Measurements from ENCODE around the gene PBX3.
"Not testable (repeated sequence)": the region's sequence is repeated elsewhere in the genome, so short reads cannot be mapped to it uniquely, and the experiment has no call there.

Gene PBX3

DNA sequence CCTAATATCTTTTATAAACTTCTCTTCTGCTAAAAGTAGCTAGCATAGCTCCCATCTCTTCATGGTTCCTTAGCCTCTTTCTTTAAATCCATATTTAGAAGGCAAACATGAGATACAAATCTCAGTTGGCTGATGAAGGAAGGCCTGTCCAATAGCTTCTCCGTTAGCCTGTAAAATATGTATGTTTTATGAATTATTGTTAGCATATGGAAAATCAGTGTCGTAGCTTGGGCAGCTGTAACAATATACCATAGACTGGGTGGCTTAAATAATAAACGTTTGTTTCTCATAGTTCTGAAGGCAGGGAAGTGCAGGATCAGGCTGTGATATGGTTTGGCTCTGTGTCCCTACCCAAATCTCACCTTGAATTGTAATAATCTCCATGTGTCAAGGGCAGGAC is 63.8 kb downstream of the PBX3 start:
- no peak for DNase-seq (ENCODE audit: insufficient read length)
- no peak for FAIRE-seq
- no peak for TF ChIP-seq TAF1 (IDR thresholded peaks at IDR 0.05; ENCODE audit: borderline replicate concordance, low read depth, low read length)

DNA sequence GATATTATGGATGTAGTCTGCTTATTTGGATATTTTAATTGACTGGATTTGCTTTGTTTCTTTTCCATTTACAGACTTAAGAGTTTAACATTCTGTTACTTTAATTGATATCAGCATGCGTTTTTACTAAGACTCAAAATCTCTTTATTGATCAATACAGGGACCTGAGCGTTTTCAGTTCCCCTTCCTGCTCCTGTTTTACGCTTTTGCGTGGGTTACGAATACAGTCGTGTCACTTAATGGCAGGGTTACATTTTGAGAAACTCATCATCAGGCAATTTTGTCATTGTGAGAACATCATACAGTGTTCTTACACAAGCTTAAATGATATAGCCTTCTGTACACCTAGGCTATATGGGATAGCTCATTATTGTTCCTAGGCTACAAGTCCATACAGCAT is 65.2 kb downstream of the PBX3 start:
- TF ChIP-seq TAF1 (IDR thresholded peaks at IDR 0.05; ENCODE audit: borderline replicate concordance, low read depth, low read length) (no peak), POLR2A (IDR thresholded peaks at IDR 0.05; ENCODE audit: low read depth, low read length) (no peak)
- no peak for DNase-seq (ENCODE audit: insufficient read length)
- FAIRE-seq = peak; percentile 60

DNA sequence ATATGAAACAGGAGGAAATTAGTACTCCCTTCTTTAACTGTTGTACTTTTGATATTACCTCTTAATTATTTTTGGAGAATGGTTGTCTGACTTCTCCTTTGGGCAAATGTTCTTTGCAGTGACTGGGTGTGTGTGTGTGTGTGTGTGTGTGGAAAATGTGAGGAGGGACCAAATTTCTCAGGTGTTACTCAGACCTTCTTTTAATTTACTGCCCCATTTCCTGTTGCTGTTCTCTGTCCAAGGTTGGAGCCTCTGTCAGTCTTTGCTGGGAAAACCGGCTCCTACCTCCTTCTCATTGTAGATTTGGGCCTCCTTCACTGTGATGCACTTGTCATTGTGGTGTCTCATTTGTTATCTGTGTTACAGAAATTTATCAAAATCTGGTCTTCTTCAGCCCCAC is 68.4 kb downstream of the PBX3 start:
- FAIRE-seq (no peak), DNase-seq (ENCODE audit: insufficient read length) (no peak)
- TF ChIP-seq TAF1 (IDR thresholded peaks at IDR 0.05; ENCODE audit: borderline replicate concordance, low read depth, low read length) (no peak), POLR2AphosphoS5 (IDR thresholded peaks at IDR 0.05; ENCODE audit: low read depth, low read length) (no peak)

DNA sequence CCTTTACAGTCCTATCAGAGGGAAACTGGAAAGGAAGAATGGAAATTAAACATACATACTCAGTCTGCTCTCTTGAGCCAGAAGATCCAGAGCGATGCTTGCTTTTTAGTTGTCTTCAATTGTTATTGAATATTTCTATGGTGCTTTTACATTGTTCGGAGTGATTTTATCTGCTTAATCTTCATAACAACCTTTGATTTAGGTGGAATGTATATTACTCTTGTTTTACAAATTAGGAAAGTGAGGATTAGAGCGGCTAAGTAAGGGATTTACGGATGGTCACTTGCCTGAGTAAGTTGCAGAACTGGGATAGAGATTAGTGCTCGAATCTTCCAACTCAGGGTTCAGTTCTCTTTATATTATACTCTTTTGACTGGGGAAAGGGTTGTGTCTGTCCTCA is 69.1 kb downstream of the PBX3 start:
- FAIRE-seq = no peak
- no peak for DNase-seq (ENCODE audit: insufficient read length)
- TF ChIP-seq POLR2A (IDR thresholded peaks at IDR 0.05; ENCODE audit: low read depth, low read length) (no peak), TAF1 (IDR thresholded peaks at IDR 0.05; ENCODE audit: borderline replicate concordance, low read depth, low read length) (no peak), POLR2AphosphoS5 (IDR thresholded peaks at IDR 0.05; ENCODE audit: low read depth, low read length) (no peak)

DNA sequence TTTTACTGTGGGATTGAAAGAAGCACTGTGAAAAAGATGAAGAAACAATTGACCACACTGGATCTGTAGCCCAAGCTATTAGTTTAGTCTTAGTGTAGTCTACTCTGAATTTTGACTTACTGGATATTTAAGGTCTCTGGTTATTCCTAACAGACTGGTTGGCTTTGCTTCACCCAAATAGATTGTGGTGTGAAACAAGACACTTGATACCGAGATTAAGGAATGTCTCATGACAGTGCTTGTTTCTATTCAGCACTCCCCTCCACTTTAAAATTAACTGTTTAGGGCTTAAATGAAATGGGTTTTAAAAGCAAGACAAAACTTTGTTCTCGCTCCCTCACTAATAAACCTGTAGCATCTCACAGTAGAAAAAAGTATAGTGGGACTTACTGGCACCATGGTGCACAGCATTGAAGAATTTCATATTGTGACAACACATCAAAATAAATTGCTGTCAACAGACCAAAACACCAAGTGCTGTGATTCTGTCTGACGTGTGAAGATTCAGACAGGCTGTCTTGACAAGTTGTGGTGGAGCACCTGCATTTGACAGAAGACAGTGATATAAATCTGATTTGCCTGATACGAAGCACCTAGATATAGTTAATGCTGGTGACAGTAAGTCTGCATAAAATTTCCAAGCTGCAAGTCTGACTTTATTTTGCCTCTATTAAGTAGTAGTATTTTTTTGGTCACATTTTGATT is 73.1 kb downstream of the PBX3 start:
- peak; percentile 38 for FAIRE-seq
- TF ChIP-seq POLR2A (IDR thresholded peaks at IDR 0.05; ENCODE audit: low read depth, low read length) (no peak), POLR2AphosphoS5 (IDR thresholded peaks at IDR 0.05; ENCODE audit: low read depth, low read length) (no peak), TAF1 (IDR thresholded peaks at IDR 0.05; ENCODE audit: borderline replicate concordance, low read depth, low read length) (no peak)
- no peak for DNase-seq (ENCODE audit: insufficient read length)

DNA sequence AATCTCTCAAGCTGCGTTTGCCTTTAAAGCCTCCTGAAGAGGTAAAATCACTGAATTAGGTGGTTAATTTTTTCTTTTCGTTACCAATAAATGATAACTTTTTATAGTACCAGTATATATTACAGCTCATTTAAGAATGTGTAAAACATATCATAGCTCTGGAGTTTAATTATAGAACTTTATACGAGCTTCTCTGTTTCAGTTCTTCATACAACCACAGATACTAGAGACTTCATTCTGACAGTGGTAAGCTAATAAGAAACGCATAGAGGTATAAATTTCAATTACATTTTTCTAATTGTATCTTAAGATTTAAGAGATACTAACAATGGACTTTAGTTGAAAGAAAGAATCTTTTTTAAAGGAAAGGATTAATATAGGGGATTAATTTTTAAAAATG is 73.9 kb downstream of the PBX3 start:
- no peak for FAIRE-seq
- TF ChIP-seq POLR2AphosphoS5 (IDR thresholded peaks at IDR 0.05; ENCODE audit: low read depth, low read length) (no peak), POLR2A (IDR thresholded peaks at IDR 0.05; ENCODE audit: low read depth, low read length) (no peak), TAF1 (IDR thresholded peaks at IDR 0.05; ENCODE audit: borderline replicate concordance, low read depth, low read length) (no peak)
- no peak for DNase-seq (ENCODE audit: insufficient read length)

DNA sequence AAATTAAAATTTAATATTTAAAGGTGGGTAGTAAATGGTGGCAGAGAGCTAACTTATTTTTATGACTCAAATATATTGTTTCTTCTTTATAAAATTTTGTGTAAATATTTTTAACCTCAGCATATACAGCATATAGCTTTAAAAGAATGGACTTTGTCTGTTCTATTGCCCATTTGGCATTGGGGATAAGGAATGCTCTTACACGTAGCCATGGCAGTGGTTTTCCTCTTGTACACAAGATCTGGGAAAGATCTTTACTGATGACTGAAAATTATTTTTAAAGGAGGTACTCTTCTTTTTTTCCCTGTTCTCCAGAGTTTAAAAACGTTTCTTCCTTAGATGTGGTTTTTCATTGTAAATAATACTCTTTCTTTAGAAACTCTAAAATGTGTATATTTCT is 75.0 kb downstream of the PBX3 start:
- FAIRE-seq (no peak), DNase-seq (ENCODE audit: insufficient read length) (no peak)
- TF ChIP-seq TAF1 (IDR thresholded peaks at IDR 0.05; ENCODE audit: borderline replicate concordance, low read depth, low read length) (no peak), POLR2AphosphoS5 (IDR thresholded peaks at IDR 0.05; ENCODE audit: low read depth, low read length) (no peak), POLR2A (IDR thresholded peaks at IDR 0.05; ENCODE audit: low read depth, low read length) (no peak)

DNA sequence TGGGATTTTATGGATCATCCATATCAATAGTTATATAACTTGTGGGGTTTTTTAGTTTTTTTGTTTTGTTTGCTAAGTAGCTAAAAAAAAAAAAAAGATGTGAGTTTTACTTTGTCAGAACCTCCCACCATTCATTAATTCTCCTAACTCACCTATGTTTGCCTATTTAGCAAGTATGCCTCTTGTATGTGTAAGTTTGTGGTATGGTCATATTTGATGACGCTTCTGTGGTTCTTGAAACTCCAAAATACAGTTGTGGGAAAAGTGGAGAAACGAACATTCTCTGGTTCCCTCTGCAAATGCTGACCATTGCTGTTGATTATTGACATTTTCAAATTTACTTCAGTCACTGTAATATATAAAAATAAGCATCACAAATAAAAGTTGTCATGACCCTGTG is 75.7 kb downstream of the PBX3 start:
- TF ChIP-seq POLR2A (IDR thresholded peaks at IDR 0.05; ENCODE audit: low read depth, low read length) (no peak), POLR2AphosphoS5 (IDR thresholded peaks at IDR 0.05; ENCODE audit: low read depth, low read length) (no peak), TAF1 (IDR thresholded peaks at IDR 0.05; ENCODE audit: borderline replicate concordance, low read depth, low read length) (no peak)
- no peak for FAIRE-seq
- DNase-seq (ENCODE audit: insufficient read length) = no peak

DNA sequence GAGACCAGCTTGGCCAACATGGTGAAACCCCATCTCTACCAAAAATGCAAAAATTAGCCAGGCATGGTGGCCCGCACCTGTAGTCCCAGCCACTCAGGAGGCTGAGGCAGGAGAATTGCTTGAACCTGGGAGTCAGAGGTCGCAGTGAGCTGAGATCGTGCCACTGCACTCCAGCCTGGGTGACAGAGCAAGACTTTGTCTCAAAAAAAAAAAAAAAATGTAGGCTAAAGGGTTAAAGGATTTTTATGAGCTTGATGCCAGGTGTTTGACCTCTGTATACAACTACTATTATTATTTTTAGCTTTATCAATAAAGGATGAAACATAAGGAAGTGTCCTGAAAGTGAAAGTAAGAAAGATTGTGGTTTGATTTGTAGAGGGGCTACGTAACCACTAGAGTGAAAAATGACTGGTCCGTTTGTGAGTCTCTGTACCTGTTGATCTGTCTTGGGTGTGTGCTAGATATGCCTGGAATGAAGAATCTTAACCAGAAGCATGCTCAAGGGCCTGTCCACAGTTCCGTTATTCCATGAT is 76.8 kb downstream of the PBX3 start:
- peak; percentile 67 for FAIRE-seq
- not testable (repeated sequence) for DNase-seq (ENCODE audit: insufficient read length)

DNA sequence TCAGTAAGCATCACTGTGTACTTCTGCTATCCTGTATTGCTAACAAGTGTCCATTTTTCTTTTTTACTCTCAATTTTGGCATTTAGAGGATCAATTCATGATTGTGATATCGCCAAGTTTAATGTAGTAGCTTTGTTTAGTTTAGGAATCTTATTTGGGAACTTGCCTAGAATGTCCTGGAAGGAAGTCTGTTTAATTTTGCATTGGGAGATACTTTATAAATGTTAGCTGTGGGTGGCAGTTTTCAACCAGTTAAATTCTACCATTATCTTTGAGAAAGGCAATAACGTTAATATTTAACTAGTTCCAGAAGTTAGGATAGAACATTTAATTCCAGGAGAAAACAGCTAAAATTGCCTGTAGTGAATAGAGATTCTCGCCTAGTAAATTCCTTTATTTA is 78.6 kb downstream of the PBX3 start:
- FAIRE-seq (peak; percentile 56), DNase-seq (ENCODE audit: insufficient read length) (no peak)
- TF ChIP-seq TAF1 (IDR thresholded peaks at IDR 0.05; ENCODE audit: borderline replicate concordance, low read depth, low read length) = no peak
- no peak for TF ChIP-seq POLR2AphosphoS5 (IDR thresholded peaks at IDR 0.05; ENCODE audit: low read depth, low read length)
- TF ChIP-seq POLR2A (IDR thresholded peaks at IDR 0.05; ENCODE audit: low read depth, low read length) = no peak

DNA sequence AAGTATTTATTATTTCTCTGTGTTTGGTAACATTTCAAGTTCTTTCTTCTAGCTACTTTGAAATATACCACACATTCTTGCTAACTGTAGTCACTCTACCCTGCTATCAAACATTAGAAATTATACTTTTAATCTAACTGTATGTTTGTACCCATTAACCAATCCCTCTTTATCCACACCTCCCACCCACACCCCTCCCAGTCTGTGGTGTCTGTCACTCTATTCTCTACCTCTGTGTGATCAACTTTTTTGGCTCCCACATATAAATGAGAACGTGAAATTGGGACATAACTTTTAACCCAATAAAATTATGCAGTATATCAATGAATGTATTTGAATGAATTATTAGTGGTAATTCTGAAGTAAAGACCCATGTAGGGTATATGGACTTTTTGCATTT is 79.7 kb downstream of the PBX3 start:
- DNase-seq (ENCODE audit: insufficient read length) = no peak
- FAIRE-seq = no peak
- TF ChIP-seq POLR2AphosphoS5 (IDR thresholded peaks at IDR 0.05; ENCODE audit: low read depth, low read length) (no peak), TAF1 (IDR thresholded peaks at IDR 0.05; ENCODE audit: borderline replicate concordance, low read depth, low read length) (no peak), POLR2A (IDR thresholded peaks at IDR 0.05; ENCODE audit: low read depth, low read length) (no peak)

DNA sequence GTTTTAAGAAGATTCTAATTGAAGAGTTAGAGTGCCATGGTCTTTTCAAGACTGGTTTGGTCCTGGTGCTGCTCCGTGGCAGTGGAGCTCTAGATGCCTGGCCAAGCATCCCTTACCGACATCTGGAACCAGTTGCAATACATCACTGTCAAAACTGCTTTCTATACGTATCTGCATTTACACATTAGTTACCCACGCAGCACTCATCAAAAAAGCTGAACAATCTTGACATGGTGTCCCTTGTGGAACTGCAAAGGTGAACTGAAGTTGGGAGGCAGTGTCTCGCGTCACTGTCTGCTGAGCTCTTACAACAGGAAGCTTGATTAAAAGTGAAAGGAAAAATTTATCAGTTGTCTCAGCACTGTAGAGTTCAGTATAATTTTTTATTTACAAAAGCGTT is 82.6 kb downstream of the PBX3 start:
- TF ChIP-seq POLR2A (IDR thresholded peaks at IDR 0.05; ENCODE audit: low read depth, low read length) (no peak), POLR2AphosphoS5 (IDR thresholded peaks at IDR 0.05; ENCODE audit: low read depth, low read length) (no peak), TAF1 (IDR thresholded peaks at IDR 0.05; ENCODE audit: borderline replicate concordance, low read depth, low read length) (no peak)
- DNase-seq (ENCODE audit: insufficient read length) = no peak
- FAIRE-seq = peak; percentile 96

DNA sequence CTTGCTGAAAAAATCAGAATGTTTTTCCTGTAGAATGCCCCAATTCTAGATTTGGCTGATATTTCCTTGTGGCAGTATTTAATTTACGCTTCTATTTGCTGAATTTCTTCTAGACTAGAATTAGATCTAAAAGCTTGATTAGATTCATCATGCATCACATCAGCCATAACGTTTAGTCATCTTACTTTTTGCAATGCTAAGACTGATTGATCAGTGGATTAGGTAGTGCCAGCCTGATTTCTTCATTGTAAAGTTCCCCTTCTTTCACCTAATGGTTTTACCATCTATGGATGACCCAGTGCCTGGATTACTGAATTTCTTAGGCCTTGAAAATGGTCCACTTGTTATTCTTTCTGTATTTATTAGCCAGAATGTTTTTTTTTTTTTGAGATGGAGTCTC is 83.9 kb downstream of the PBX3 start:
- TF ChIP-seq TAF1 (IDR thresholded peaks at IDR 0.05; ENCODE audit: borderline replicate concordance, low read depth, low read length) (no peak), POLR2AphosphoS5 (IDR thresholded peaks at IDR 0.05; ENCODE audit: low read depth, low read length) (no peak), POLR2A (IDR thresholded peaks at IDR 0.05; ENCODE audit: low read depth, low read length) (no peak)
- FAIRE-seq (no peak), DNase-seq (ENCODE audit: insufficient read length) (no peak)
